Panc1 (cell line): ENCODE measurements around the gene IDUA. TPM values are rescaled to one million over a fixed set of nuclear protein-coding genes. Genes with fewer than 3 reads are reported as not detected.

ENCODE experiments used
- ATAC-seq: fragments of 200-7000 bp; cut with Tn5 transposase; 2 replicates; pipeline ENCODE4 v1.9.1; 2020; ENCODE audit warnings: mild to moderate bottlenecking, moderate library complexity
- BruUV-seq: library from RNA; stranded (reverse); fragments of 400-500 nt; replicated peaks from 2 replicates; lab custom pipeline; 2021; lab: Mats Ljungman, UMichigan
- CTCF ChIA-PET: fragments of 300-600 bp; sonication (Branson Sonifier 250); formaldehyde crosslinking; loops from one replicate; lab custom pipeline; 2022; ENCODE audit warnings: antibody characterized with exemption; lab: Charles Lee
- POLR2A ChIA-PET: fragments of 300-600 bp; sonication (Branson Sonifier 250); formaldehyde crosslinking; loops from one replicate; lab custom pipeline; 2022; ENCODE audit warnings: antibody characterized with exemption; lab: Charles Lee
- DNase-seq: peaks from one replicate; pipeline ENCODE4 v3.0.0-alpha.2; 2010; ENCODE audit warnings: low read depth, low spot score
- H3K27ac ChIP-seq: 2 replicates; pipeline ENCODE4 v1.5.1; 2011; ENCODE audit warnings: mild to moderate bottlenecking, low read length, inconsistent platforms
- H3K27me3 ChIP-seq: fragments of 200-500 bp; sonication (Bioruptor generic); 2 replicates; pipeline ENCODE4 v1.6.0; 2014; ENCODE audit warnings: low read length, inconsistent platforms; ENCODE audit not compliant: control insufficient read depth, insufficient read depth
- H3K36me3 ChIP-seq: fragments of 200-500 bp; sonication (Bioruptor generic); 2 replicates; pipeline ENCODE4 v1.5.1; 2014; ENCODE audit warnings: inconsistent platforms, mild to moderate bottlenecking, low read length, moderate library complexity; ENCODE audit not compliant: control insufficient read depth, insufficient read depth
- H3K4me1 ChIP-seq: 2 replicates; pipeline ENCODE4 v1.5.1; 2011; ENCODE audit warnings: inconsistent platforms, mild to moderate bottlenecking, low read length, moderate library complexity; ENCODE audit not compliant: control insufficient read depth, insufficient read depth
- H3K4me3 ChIP-seq, 2 experiments: 2 replicates each; pipeline ENCODE4 v1.5.1; 2011 to 2012; ENCODE audit warnings: low read depth in 2 of 2, low read length in 2 of 2, mild to moderate bottlenecking in 2 of 2, inconsistent platforms in 1 of 2, moderate library complexity in 1 of 2
- H3K9me3 ChIP-seq: fragments of 200-500 bp; sonication (Bioruptor generic); 2 replicates; pipeline ENCODE4 v1.5.1; 2014; ENCODE audit warnings: low read depth, mild to moderate bottlenecking, inconsistent platforms, low read length, moderate library complexity; ENCODE audit not compliant: control insufficient read depth, insufficient read depth
- POLR2AphosphoS5 ChIP-seq: IDR thresholded peaks from 2 replicates; pipeline ENCODE4 v1.6.1; 2012; ENCODE audit warnings: mild to moderate bottlenecking, low read depth, low read length, moderate library complexity
- SIN3A ChIP-seq: IDR thresholded peaks from 2 replicates; pipeline ENCODE4 v1.6.1; 2012; ENCODE audit warnings: low read depth, mild to moderate bottlenecking, low read length, moderate library complexity, borderline replicate concordance; ENCODE audit not compliant: insufficient read depth
- TCF7L2 ChIP-seq: IDR thresholded peaks from 2 replicates; pipeline ENCODE4 v1.6.1; 2011; ENCODE audit warnings: mild to moderate bottlenecking, low read depth, low read length, inconsistent platforms
- in situ Hi-C: cut with HindIII; loops from 2 replicates; pipeline ENCODE4 v1.10.0; 2016; ENCODE audit warnings: low sequenced_read_pairs, low pct_unique_long_range_greater_than_20kb
- intact Hi-C: fragments of 100-400 bp; cut with micrococcal nuclease; formaldehyde crosslinking; loops from one replicate; pipeline ENCODE4 v1.10.0; 2022; ENCODE audit not compliant: unreplicated experiment
- total RNA-seq: library from RNA; stranded (reverse); gene quantifications from one replicate; pipeline ENCODE4 v1.2.1, GENCODE V29; 2021; ENCODE audit not compliant: unreplicated experiment
- TF ChIP-seq, protein P1 (sequence below), 2 experiments: IDR thresholded peaks; 2 replicates each; pipeline ENCODE4 v1.6.1; 2011 to 2012; ENCODE audit warnings: low read depth in 2 of 2, control low read depth in 1 of 2, low read length in 1 of 2, mild to moderate bottlenecking in 1 of 2, moderate library complexity in 1 of 2; ENCODE audit not compliant: insufficient read depth in 1 of 2
- TF ChIP-seq, protein P2 (sequence below): fragments of 450-650 bp; IDR thresholded peaks from 2 replicates; pipeline ENCODE4 v1.5.1; 2017; ENCODE audit warnings: mild to moderate bottlenecking

The IDUA gene
- total RNA-seq, 1 experiment from 2014 or later: 30.6 TPM

DNA sequence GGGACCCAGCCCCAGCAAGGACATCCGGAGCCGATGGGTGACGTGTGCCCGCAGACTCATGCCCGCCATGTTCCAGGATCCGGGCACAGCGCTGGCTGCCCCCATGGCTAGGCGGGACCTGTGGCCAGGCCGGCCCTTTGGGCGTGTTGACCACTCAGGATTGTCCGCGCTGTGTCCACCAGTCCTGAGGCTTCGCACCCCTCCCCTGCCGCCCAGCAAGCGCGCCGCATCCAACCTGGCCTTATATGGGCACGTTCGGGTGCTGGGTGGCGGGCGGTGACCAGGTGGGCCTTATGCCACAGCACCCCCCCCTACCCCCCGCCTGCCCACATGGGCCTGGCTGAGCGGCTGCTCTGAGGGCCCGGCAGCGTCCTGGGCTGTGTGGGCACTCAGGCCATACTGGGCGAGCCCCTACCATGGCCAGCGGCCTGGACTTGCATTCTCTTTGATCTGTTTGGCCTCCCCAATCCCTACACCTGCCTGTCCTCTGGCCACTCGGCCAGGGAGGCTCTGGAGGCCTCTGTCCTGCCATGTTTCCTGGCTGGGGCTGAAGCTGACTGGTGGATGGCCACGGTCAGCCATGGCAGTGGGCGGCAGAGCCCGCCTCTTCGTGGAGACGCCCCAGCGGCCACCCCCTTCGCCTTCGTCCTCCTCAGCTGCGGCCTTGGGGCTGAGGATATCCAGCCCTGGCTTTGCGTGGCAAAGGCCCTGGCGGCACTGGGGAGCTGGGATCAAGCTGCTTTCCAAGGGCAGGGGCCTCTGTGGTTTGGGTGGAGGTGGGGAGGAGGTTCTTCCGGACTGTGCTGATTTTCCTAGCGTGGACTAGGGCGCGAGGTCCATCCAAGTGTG is 26.6 kb downstream of the IDUA start:
- BruUV-seq: no TSS peak
- POLR2A ChIA-PET: no interaction called here
- CTCF ChIA-PET: no interaction called here

DNA sequence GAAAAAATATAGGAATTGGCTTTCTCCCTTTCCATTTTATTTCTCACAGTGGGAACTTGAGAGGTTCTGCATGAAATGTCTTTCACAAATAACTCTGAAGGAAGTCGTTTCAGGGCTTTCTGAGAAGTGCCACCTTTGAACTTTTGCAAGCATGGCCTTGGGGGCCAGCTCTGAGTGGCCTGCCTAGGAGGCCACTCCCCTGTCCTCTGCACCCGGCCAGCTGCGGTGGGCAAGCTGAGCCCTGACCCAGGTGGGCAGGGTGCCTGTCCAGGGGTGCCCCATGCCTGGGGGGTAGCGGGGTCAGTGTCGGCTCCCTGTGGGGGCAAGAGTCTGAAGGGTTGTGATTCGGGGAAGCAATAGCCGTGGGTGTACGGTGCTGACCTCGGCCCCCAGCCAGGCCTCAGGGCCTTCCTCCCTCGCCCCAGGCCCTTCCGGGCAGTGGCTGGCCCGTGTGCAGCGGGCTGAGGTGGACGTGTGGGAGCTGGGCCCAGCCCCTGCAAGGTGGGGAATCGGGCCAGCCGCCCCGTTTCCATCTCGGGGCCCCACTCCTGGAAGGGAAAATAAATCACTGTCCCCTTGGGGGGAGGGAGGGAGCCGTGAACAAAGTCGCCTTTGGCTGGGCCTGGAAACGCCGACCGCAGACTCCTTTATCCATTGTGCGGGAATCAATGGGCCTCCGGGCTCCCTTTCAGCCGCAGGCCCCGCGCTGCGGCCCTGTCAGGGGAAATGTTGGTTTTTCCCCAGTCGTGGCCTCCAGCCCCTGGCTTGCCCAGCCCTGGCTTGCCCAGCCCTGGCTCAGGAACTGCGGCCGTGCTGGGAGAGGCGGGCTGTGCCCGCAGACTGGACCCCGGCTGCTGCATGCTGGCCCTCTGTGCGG is 27.7 kb downstream of the IDUA start:
- TF ChIP-seq POLR2AphosphoS5 (no peak), TCF7L2 (no peak), SIN3A (no peak)
- TF ChIP-seq, protein P1, sequence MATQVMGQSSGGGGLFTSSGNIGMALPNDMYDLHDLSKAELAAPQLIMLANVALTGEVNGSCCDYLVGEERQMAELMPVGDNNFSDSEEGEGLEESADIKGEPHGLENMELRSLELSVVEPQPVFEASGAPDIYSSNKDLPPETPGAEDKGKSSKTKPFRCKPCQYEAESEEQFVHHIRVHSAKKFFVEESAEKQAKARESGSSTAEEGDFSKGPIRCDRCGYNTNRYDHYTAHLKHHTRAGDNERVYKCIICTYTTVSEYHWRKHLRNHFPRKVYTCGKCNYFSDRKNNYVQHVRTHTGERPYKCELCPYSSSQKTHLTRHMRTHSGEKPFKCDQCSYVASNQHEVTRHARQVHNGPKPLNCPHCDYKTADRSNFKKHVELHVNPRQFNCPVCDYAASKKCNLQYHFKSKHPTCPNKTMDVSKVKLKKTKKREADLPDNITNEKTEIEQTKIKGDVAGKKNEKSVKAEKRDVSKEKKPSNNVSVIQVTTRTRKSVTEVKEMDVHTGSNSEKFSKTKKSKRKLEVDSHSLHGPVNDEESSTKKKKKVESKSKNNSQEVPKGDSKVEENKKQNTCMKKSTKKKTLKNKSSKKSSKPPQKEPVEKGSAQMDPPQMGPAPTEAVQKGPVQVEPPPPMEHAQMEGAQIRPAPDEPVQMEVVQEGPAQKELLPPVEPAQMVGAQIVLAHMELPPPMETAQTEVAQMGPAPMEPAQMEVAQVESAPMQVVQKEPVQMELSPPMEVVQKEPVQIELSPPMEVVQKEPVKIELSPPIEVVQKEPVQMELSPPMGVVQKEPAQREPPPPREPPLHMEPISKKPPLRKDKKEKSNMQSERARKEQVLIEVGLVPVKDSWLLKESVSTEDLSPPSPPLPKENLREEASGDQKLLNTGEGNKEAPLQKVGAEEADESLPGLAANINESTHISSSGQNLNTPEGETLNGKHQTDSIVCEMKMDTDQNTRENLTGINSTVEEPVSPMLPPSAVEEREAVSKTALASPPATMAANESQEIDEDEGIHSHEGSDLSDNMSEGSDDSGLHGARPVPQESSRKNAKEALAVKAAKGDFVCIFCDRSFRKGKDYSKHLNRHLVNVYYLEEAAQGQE (IDR thresholded peaks at IDR 0.05; ENCODE audit: insufficient read depth in 1 of 2, low read depth in 2 of 2, low read length in 1 of 2): no peak
- TF ChIP-seq, protein P2, sequence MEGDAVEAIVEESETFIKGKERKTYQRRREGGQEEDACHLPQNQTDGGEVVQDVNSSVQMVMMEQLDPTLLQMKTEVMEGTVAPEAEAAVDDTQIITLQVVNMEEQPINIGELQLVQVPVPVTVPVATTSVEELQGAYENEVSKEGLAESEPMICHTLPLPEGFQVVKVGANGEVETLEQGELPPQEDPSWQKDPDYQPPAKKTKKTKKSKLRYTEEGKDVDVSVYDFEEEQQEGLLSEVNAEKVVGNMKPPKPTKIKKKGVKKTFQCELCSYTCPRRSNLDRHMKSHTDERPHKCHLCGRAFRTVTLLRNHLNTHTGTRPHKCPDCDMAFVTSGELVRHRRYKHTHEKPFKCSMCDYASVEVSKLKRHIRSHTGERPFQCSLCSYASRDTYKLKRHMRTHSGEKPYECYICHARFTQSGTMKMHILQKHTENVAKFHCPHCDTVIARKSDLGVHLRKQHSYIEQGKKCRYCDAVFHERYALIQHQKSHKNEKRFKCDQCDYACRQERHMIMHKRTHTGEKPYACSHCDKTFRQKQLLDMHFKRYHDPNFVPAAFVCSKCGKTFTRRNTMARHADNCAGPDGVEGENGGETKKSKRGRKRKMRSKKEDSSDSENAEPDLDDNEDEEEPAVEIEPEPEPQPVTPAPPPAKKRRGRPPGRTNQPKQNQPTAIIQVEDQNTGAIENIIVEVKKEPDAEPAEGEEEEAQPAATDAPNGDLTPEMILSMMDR: no peak
- Histone ChIP-seq H3K27me3 (no peaks in the 10 kb centered on the region), H3K4me3 (no peak overlapping the region), H3K4me1 (peaks cover 6% of the 10 kb centered on the region; the same call in 1 of the 2 replicates), H3K9me3 (no peaks in the 10 kb centered on the region), H3K27ac (no peak overlapping the region), H3K36me3 (no peaks in the 10 kb centered on the region)
- no peak for ATAC-seq
- intact Hi-C loops: no loop called here
- ChIA-PET POLR2A (no interaction called here), CTCF (no interaction called here)
- DNase-seq: no peak
- in situ Hi-C loops: no loop called here
- TSS peak; percentile 84 for BruUV-seq

More for the DNA sequence above, 26.6 kb downstream of the IDUA start:
- Histone ChIP-seq H3K4me1 (no peaks in the 10 kb centered on the region; the same call in 1 of the 2 replicates), H3K27me3 (no peaks in the 10 kb centered on the region), H3K9me3 (no peaks in the 10 kb centered on the region), H3K4me3 (no peak overlapping the region), H3K36me3 (no peaks in the 10 kb centered on the region), H3K27ac (no peak overlapping the region)
- intact Hi-C loops (no loop called here), in situ Hi-C loops (no loop called here)
- no peak for TF ChIP-seq SIN3A
- no peak for TF ChIP-seq TCF7L2
- no peak for TF ChIP-seq POLR2AphosphoS5
- ATAC-seq (no peak), DNase-seq (no peak)
